A204.1 (cell line): ENCODE results near the gene ASB15.
A peak's percentile ranks its signal among the peaks of the same experiment; 100 is the strongest.
"Not testable (repeated sequence)": the region's sequence is repeated elsewhere in the genome, so short reads cannot be mapped to it uniquely, and the experiment has no call there.

Experiments
- FAIRE-seq: peaks from 2 replicates; lab custom pipeline; 2012; peaks lifted over from hg19 to GRCh38; lab: Jason Lieb, UNC

Gene ASB15

DNA sequence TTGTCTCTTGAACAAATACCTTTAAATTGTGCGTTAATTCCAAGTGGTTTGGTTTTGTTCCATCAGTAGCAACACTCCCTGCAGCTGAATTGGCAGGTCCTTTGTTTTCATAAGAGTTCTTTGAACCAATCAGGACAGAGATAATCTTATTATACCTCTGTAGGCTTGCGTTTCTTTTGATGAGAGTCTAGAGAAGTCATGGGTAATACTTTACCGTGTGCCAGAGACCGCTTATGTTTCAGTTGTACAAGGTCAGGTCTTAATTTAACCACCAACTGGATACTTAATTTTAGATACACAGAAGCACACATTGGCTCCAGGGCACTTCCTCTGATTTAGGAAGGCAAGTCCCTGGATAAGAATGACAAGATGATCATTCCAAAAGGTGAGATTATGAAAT lies at the start of gene ASB15:
Gene ASB15, plus strand, starts transcription at position 292 of the 400 bp plus-strand sequence. CDS start 12,682 bp downstream, outside the sequence.
- FAIRE-seq = no peak

DNA sequence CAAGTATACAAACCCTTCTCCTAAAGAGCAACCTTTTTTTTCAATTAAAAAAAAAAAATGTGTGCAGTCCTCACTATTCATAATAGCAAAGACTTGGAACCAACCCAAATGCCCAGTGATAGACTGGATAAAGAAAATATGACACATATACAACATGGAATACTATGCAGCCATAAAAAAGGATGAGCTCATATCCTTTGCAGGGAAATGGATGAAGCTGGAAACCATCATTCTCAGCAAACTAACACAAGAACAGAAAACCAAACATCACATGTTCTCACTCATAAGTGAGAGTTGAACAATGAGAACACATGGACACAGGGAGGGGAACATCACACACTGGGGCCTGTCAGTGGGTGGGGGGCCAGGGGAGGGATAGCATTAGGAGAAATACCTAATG lies 49.5 kb upstream of the ASB15 start:
- not testable (repeated sequence) for FAIRE-seq

DNA sequence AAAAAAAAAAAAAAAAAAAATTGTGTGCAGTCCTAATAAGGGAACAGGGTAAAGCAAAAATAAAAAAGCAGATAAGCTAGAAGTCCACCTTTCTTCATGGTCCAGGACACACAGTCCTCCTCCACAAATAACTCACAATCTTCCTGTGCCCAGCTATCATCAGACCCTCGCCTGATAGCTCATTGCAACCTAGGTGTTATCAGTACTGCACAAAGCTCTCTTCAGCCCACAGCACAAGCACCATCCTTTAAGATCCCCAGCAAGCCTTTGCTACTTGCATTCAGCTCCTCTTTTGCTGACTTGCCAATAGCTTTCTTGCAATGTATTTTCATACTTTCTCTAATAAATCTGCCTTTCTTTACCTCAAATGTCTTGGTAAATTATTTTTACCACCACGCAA lies 49.0 kb upstream of the ASB15 start:
- no peak for FAIRE-seq

DNA sequence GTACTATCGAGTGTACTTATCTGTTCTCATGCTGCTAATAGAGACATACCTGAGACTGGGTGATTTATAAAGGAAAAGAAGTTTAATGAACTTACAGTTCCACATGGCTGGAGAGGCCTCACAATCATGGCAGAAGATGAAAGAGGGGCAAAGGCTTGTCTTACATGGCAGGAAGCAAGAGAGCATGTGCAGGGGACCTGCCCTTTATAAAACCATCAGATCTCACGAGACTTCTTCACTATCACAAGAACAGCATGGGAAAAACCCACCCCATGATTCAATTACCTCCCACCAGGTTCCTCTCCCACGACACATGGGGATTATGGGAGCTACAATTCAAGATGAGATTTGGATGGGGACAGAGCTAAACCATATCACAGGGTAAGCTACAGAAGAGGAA lies 48.5 kb upstream of the ASB15 start:
- no peak for FAIRE-seq

DNA sequence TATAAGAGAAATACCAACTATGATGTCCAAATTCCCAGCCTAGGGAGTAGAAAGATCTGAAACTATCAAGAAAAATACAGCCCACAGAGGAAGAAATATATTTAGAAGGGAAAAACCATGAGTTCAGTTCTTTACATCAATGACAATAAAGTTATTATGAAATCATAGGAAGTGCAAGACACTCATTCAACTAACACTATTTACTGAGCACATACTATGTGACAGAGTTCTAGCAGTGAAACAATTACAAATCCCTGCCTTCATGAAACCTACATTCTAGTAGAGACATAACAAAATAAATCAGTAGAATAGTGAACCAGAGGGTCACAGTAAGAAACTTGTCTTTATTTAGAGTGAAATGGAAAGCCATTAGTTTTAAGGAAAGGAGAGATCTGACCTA lies 46.1 kb upstream of the ASB15 start:
- FAIRE-seq = no peak

DNA sequence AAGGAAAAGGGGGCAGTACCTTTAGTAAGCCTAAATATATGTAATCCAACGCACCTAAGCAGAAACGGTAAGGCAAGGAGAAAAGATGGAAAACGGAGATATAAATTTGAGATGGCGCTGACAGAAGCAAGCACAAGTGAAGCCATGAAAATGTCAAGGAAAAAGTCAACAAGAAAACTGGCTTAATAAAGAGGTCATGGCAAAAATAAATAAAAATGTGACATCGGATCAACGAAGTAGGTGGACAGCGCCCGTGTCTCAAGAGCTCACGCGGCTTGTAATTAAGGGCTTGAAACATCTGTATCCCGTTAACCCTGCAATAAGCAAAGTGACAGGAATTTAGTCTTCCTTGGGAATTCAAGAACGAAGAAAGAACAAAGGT lies 44.6 kb upstream of the ASB15 start:
- FAIRE-seq = no peak

DNA sequence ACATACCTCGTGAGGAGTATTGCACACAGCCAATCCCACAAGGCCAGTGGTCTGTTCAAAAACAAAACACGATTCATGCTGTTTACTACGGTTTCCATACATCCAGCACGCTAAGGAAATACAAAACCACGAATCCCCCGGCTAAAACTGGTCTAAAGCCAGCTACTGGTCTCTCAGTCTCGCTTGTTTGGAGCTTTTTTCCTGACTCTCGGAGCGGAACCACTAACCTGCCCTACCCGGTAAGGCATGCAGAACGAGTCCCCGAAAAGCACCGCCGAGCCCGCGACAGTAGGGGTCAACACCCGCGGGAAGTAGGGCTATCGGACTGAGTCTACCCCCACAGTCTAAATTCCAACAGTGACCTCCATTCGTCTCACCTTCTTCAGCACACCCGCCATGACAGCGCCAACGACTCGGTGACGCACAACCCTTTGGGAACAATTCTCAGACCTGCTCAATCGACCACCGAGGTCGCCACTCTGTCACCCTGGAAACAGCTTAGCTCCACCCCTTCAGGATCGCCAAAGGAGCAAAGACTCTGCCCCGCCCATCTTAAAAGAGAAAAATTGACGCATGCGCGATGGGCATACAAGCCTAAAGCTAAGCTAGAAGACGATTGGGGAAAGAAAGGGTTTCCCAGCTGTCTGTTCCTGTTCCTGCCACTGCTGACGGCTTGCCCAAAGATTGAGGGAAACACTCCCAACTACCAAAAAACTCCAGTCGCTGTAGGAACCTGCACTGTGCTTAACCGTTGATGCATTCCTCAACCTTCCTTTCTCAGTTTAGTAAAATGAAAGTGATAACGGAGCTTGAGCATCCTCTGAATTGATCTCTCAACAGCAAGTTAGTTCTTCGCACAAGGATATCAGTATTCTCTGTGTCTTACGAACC lies 44.0 kb upstream of the ASB15 start, which contains the start of gene NDUFA5:
Gene NDUFA5, minus strand, starts transcription at position 421 of the 891 bp plus-strand sequence. Its CDS starts 23 bp downstream, at position 398.
- FAIRE-seq = peak; percentile 99

DNA sequence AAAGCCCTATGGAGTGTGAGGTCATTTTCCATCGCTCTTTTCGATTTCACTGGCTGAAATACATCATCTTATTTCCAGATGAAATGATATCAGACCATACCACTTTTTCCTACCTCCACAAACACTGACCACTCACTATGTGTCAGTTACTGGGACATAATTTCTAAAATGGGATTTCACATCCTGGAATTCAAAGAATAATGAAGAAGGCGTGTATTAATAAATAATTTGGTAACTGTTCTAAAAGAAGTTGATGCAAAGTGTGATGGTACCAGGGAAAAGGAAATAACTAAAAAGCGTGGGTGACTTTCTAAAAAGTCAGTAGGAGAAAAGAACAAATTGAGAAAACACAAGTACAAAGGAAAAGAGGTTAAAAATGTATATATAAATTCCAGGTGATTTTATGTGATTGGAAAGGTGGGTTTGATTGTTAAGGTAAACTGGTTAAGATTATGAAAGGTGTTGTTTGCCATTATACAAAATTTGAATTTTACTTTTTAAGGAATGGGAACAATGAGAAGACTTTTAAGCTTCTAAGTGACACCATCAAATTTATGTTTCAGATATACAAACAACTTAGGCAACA lies 43.2 kb upstream of the ASB15 start:
- FAIRE-seq = peak; percentile 3

DNA sequence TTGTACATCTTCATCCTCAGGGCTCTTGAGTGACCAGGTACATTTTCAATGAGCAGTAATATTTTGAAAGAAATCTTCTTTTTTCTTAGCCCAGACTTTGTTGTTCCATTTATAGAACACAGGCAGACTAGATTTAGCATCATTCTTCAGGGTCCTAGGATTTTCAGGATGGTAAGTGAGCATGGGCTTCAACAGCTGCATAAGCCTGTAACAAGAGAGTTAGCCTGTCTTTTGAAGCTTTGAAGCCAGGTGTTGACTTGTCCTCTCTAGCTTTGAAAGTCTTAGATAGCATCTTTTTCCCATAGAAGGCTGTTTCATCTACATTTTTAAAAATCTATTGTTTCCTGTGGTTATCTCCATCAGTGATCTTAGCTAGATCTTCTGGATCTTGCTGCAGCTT lies 39.5 kb upstream of the ASB15 start:
- no peak for FAIRE-seq

DNA sequence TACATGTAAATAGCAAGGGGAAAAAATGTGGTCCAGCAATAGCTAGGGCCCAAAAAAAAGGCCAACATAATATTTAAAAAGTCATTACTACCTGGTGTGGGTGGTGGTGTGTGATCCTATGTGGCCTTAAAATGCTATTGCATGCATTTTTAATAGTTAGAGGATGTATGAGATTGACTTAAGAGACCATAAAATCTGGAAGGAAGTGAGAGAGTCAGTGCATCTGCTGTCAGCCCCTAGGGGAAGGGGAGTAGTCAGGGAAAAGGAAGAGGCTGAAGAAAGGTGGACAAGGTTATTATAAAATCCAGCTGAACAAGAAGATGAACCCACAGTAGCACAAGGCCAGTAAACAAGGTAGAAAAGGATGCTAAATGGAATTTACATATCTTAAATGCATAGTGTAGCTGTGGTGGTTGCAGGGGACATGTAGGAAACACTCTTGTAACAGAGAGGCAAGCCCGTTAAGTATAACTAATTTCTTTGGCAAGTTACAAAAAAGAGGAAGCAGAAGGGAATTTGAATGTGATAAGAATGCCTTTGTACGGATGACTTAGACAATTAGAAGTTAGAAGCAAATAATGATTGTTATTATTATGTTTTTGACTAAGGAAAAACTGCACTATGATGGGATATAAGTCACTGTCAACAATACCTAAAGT lies 32.1 kb upstream of the ASB15 start:
- FAIRE-seq = no peak

DNA sequence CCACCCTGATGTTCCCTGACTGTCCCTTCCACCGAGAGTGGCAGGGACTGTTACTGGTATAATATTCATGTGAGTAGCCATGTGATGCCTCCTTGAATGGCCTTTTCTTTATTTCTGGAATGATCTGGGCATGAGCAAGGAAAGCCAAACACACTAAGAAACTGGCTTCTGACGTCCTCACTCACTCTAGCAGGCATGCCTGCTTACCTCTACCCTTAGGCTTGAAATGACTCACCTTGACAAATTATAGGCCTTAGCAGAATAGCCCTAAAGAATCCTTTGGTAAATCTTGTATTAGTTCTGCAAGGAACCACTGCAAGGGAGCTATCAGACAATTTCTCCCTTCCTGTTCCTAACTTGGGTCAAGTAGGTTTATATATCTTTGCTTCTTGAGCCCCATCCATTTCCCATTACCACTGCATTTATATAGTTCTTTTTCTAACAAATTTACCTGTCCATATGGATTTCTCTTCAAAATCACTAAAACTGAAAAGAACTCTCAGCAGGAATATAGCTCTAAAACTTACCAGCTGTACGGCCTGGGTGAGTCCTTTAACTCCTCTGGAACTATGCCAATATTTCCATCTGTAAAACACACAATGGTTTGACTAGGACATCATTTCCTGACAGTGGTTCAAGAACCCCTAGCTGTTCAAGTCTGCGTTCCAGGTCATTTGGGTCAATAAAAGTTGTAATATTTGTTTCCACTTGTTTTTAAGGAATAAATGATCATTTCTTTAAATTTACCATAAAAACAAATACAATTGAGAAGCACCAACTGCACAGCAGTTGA lies 31.0 kb upstream of the ASB15 start:
- FAIRE-seq = no peak

DNA sequence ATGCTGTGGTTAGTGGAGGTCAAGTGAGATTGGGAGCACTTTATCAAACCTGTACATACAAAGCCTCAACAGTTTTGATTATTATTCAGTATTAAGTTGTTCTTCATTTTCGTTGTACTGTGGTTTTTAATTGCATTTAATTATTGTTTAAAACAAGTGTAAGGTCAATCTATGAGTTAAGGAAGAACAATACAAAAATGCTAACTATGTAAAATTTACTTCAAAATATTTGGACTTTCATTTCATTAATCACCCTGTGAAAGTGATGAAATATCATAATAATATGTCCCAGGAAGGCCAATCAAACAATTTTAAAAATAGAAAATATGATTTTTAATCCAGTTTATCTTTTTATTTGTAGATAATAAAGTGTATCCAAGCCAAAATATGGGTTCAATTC lies 30.4 kb upstream of the ASB15 start:
- peak; percentile 58 for FAIRE-seq

DNA sequence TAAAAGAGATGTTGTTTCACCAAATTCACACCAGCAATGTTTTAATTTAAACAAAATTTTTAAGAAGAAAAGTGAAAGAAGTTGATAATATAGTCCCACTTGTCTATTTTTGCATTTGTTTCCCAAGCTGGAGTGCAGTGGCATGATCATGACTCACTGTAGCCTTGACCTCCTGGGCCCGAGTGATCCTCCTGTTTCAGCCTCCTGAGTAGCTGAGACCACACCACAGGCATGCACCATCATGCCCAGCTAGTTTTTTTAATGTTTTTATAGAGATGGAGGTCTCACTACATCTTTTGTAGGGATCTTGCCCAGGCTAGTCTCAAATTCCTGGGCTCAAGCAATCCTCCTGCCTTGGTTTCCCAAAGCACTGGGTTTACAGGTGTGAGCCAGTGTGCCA lies 29.9 kb upstream of the ASB15 start:
- FAIRE-seq = no peak

DNA sequence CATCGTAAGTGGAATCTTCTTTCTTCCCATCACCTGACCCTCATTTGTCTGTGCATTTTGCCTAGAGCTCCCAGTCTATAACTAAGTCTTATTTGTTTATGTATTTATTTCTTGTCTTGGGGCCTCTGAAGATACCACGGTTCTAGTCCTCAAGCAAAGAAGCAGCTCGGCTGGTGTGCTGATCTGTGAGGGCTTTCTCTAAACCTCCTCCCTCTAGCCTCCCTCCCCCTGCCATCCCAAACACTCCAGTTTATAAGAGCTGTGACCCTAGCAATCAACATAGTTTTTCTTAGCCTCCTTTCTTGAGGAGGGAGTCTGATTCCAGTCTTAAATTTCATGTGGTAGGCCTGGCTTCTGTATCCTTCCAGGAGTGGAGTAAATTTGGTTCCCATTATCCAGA lies 28.3 kb upstream of the ASB15 start:
- no peak for FAIRE-seq

DNA sequence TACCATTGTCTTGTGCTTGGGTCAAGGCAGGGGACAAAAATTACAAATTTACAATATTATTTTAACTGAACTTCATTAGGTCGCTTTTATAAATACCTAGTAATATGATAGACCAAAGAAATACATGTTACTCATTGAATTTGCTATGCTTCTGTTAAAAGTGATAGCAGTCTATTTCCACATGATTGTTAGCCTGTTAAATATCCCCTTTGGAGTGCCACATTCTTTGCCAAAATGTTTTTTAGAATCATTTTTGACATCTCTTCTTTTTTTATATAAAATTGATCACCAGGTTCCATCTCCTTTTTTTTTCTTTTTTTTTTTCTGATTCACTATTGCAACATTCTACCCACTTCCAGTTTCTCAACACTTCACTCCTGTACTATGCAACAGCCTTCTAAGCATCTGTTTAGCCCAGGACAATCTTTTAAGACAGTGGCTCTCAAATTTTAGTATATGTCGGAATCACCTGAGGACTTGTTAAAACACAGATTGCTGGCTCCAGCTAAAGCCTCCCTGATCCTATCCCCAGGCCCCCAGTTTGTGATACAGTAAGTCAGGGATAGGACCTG lies 27.6 kb upstream of the ASB15 start:
- FAIRE-seq = no peak

DNA sequence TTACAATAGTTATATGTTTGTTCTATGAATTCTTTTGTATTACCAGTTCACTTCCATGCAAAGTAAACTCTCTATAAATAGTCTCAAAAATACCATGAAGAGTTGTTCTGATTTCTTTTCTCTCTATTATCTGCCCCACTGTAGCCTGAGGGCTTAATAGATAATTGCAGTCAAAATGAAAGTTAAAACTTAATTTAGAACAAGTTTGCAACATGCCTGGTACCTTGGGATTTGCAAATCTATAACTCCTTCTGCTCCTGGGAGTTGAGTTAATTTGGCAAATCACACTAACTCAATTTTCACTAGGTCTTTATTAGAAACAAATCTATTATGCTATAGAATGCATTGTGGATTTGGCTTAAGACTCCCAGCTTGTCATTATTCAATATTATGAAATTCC lies 22.2 kb upstream of the ASB15 start:
- no peak for FAIRE-seq

DNA sequence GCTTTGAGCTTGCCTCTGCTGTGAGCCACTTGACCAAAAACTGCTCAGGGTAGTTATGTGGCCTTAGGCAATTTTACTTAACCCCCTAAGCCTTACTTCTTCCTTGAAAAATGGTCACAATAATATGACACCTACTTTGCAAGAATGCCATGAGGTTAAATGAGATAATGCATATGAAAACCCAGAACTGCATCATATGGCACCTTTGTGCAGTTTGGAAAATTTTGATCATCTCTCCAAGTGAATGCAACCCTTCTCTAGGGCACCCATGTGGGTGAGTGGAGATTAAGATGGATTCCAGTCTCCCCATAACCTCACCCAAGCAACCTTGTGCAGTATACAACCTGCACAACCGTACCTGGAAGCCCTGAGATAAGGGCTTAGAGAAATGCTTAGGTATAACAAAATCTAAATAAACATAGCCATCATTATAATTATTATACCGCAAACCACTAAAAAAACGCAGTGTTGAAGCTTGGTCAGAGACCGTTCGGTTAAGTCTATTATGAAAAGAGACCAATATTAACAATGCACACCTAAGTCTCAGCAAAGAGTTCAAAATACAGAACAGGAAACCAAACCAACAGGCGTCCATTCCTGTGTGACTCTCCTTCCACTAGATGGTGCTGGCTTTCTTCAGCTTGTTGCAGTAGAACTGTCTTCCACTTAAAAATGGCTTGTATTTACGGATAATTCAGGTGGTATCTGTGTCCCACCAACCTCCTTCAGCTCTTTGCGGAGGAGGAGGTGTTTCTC lies 21.0 kb upstream of the ASB15 start:
- FAIRE-seq = peak; percentile 54

DNA sequence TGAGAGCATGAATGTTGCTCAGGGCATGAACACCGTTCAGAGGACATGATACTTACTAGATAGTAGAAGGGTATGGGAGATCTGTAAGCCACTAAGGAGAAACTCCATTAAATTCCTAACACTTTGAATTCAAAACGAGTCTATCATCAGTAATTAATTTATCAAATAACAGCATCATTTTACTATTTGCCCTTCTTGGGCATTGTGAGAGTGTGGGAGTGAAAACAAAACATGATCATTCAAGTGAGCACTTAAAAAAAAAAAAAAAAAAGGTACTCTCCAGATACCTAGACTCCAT lies 20.5 kb upstream of the ASB15 start:
- no peak for FAIRE-seq

DNA sequence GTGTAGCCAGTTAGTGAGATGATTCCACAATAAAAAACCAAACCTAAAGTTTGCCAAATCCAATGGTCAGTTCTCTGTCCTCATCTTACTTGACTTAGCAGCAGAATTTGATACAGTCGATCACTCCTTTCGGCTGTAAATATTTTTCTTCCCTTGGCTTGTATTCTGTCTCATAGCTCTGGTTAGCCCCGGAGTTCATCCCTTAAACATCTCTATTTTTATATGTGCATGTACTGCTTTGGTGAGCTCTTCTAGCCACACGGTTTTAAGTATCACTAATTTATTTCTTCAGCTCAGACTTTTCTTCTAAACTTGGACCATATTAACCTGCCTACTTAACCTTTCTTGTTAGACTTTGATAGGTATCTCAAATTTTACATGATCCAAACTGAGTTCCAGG lies 17.8 kb upstream of the ASB15 start:
- no peak for FAIRE-seq

DNA sequence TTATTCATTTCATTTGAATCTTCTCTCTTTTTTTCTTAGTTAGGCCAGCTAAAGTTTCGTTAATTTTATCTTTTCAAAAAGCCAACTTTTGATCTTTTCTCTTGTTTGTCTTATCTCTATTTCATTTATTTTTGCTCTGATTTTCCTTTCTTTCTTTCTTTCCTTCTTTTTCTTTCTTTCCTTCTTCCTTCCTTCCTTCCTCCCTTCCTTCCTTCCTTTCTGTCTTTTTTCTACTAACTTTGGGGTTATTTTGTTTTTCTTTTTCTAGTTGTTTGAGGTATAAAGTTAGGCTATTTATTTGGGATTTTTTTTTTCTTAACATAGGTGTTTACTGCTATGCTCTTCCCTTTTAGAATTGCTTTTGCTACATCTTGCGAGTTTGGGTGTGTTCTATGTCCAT lies 13.2 kb upstream of the ASB15 start:
- FAIRE-seq = no peak

DNA sequence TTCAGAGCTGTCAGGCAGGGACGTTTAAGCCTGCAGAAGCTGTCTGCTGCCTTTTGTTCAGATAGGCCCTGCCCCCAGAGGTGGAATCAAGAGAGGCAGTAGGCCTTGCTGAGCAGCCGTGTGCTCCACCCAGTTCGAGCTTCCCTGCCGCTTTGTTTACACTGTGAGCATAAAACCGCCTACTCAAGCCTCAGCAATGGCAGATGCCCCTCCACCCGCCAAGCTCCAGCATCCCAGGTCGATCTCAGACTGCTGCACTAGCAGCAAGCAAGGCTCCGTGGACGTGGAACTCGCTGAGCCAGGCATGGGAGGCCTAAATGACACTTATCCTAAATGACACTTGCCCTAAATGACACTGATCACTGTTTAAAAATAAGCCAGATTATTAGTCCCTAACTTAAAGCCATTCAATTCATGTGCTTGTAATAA lies 6.8 kb upstream of the ASB15 start:
- no peak for FAIRE-seq

DNA sequence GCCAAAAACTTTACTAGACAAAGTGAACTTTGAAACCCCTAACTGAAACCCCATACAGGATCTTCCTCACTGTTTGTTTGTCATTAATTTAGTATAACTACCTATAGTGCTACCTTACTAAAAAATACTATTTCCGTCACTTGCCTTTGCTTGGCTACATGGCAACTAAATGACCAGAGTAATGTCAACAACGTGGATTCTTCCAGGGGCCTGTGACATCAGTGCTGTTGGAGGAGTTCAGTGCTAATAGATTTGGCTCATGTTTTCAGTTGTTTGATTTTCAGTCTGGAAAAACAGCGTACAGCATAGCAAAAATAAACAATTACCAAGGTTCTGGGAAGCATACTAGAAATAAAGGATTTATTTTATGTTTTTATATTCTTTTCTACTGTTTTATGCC lies 3.0 kb upstream of the ASB15 start:
- FAIRE-seq = no peak
